GM12878 (cell line): ENCODE measurements around the gene BTG2. TPM values are rescaled to one million over a fixed set of nuclear protein-coding genes. Genes with fewer than 3 reads are reported as not detected.

ENCODE experiments used
- ATAC-seq: fragments of 200-7000 bp; cut with Tn5 transposase; 3 replicates; pipeline ENCODE4 v1.9.1; 2020; ENCODE audit warnings: mild to moderate bottlenecking, moderate library complexity
- BruUV-seq: library from RNA; stranded (reverse); fragments of 400-500 nt; replicated peaks from 2 replicates; lab custom pipeline; 2021; lab: Mats Ljungman, UMichigan
- CTCF ChIA-PET: fragments of 300-600 bp; sonication (Branson Sonifier 250); formaldehyde crosslinking; extraction: SDS; loops from one replicate; lab custom pipeline; 2021; ENCODE audit warnings: inconsistent platforms; lab: Yijun Ruan, JAX
- POLR2A ChIA-PET: fragments of 350-600 bp; formaldehyde crosslinking; extraction: SDS; loops from one replicate; lab custom pipeline; 2021; ENCODE audit warnings: inconsistent platforms; lab: Charles Lee
- RAD21 ChIA-PET: fragments of 300-600 bp; sonication (Branson Sonifier 250); formaldehyde crosslinking; loops from one replicate; lab custom pipeline; 2023; ENCODE audit warnings: antibody characterized with exemption; ENCODE audit not compliant: unreplicated experiment; lab: Charles Lee
- SMC1A ChIA-PET: fragments of 300-600 bp; sonication (Branson Sonifier 250); formaldehyde crosslinking; loops from one replicate; lab custom pipeline; 2023; ENCODE audit not compliant: unreplicated experiment, uncharacterized antibody; lab: Charles Lee
- DNase-seq: peaks from one replicate; pipeline ENCODE4 v3.0.0-alpha.2; 2011; ENCODE audit warnings: low read depth, low spot score
- FAIRE-seq: peaks from 3 replicates; lab custom pipeline; 2011; peaks lifted over from hg19 to GRCh38; lab: Jason Lieb, UNC
- H2AFZ ChIP-seq: 2 replicates; pipeline ENCODE4 v1.6.0; 2011; ENCODE audit warnings: low read depth, low read length, control low read depth; ENCODE audit not compliant: control insufficient read depth
- H3K27ac ChIP-seq: 2 replicates; pipeline ENCODE4 v1.5.1; 2011; ENCODE audit warnings: control low read depth; ENCODE audit not compliant: control insufficient read depth, insufficient read depth
- H3K27me3 ChIP-seq, 2 experiments: replicated peaks in 1 of 2; 2 replicates each; pipeline versions ENCODE4 v1.6.0 to v1.6.1; 2011; ENCODE audit warnings: low read length in 1 of 2; ENCODE audit not compliant: control insufficient read depth in 2 of 2, insufficient read depth in 2 of 2
- H3K36me3 ChIP-seq, 2 experiments: 2 replicates each; pipeline ENCODE4 v1.5.1; 2011; ENCODE audit warnings: low read length in 1 of 2; ENCODE audit not compliant: control insufficient read depth in 2 of 2, insufficient read depth in 2 of 2
- H3K4me1 ChIP-seq: 2 replicates; pipeline ENCODE4 v1.6.1; 2011; ENCODE audit warnings: mild to moderate bottlenecking, low read length, moderate library complexity, mixed read lengths; ENCODE audit not compliant: control insufficient read depth, insufficient read depth
- H3K4me2 ChIP-seq: 2 replicates; pipeline ENCODE4 v1.6.0; 2011; ENCODE audit warnings: control low read depth; ENCODE audit not compliant: control insufficient read depth, insufficient read depth
- H3K4me3 ChIP-seq: fragments of 200-600 bp; sonication (generic); 2 replicates; pipeline ENCODE4 v1.5.1; 2016
- H3K79me2 ChIP-seq: 2 replicates; pipeline ENCODE4 v1.6.0; 2011; ENCODE audit warnings: low read length; ENCODE audit not compliant: control insufficient read depth, insufficient read depth
- H3K9ac ChIP-seq: 2 replicates; pipeline ENCODE4 v1.8.0; 2011; ENCODE audit warnings: low read length, control low read depth, mixed read lengths; ENCODE audit not compliant: control insufficient read depth, insufficient read depth
- H3K9me3 ChIP-seq: replicated peaks from 3 replicates; pipeline ENCODE4 v1.5.1; 2011; ENCODE audit warnings: mild to moderate bottlenecking, low read length; ENCODE audit not compliant: control insufficient read depth, insufficient read depth
- H4K20me1 ChIP-seq: 2 replicates; pipeline ENCODE4 v1.6.0; 2011; ENCODE audit not compliant: control insufficient read depth, insufficient read depth
- BCL11A ChIP-seq: IDR thresholded peaks from 2 replicates; pipeline ENCODE4 v1.6.1; 2011; ENCODE audit warnings: low read depth, low read length
- BMI1 ChIP-seq: fragments of 450-650 bp; IDR thresholded peaks from 2 replicates; pipeline ENCODE4 v1.6.1; 2016; ENCODE audit warnings: mild to moderate bottlenecking, moderate library complexity, borderline replicate concordance
- CBFB ChIP-seq: IDR thresholded peaks from 2 replicates; pipeline ENCODE4 v1.6.1; 2016; ENCODE audit warnings: antibody characterized with exemption, low read depth
- CHD1 ChIP-seq: IDR thresholded peaks from 2 replicates; pipeline ENCODE4 v1.6.1; 2012; ENCODE audit warnings: low read depth, low read length, improper control_type of control experiment
- EGR1 ChIP-seq, 2 experiments: IDR thresholded peaks; 1 replicate in 1 of 2; 2 replicates in 1 of 2; pipeline ENCODE4 v1.6.1; 2011 to 2012; ENCODE audit warnings: low read depth in 2 of 2, low read length in 2 of 2, borderline replicate concordance in 1 of 2, mild to moderate bottlenecking in 1 of 2, moderate library complexity in 1 of 2
- HDGF ChIP-seq: fragments of 450-650 bp; IDR thresholded peaks from 2 replicates; pipeline ENCODE4 v1.6.1; 2016; ENCODE audit warnings: antibody characterized with exemption
- IKZF2 ChIP-seq, 2 experiments: fragments of 450-650 bp; IDR thresholded peaks; 2 replicates each; pipeline ENCODE4 v1.6.1; 2017; ENCODE audit warnings: mild to moderate bottlenecking in 2 of 2, moderate library complexity in 2 of 2
- KLF5 ChIP-seq: fragments of 450-650 bp; IDR thresholded peaks from 2 replicates; pipeline ENCODE4 v1.6.1; 2014; ENCODE audit warnings: mild to moderate bottlenecking; ENCODE audit not compliant: partially characterized antibody
- MTA2 ChIP-seq: fragments of 450-650 bp; IDR thresholded peaks from 2 replicates; pipeline ENCODE4 v1.6.1; 2016; ENCODE audit warnings: low read depth, mild to moderate bottlenecking, moderate library complexity
- MYB ChIP-seq: fragments of 150-350 bp; IDR thresholded peaks from 2 replicates; pipeline ENCODE4 v1.6.1; 2014; ENCODE audit warnings: mild to moderate bottlenecking, low read depth, low read length, borderline replicate concordance
- PAX8 ChIP-seq: fragments of 450-650 bp; IDR thresholded peaks from 2 replicates; pipeline ENCODE4 v1.6.1; 2017; ENCODE audit warnings: mild to moderate bottlenecking, moderate library complexity
- SMC3 ChIP-seq: IDR thresholded peaks from 2 replicates; pipeline ENCODE4 v1.6.1; 2011; ENCODE audit warnings: low read length, improper control_type of control experiment, borderline replicate concordance
- TCF3 ChIP-seq: IDR thresholded peaks from 2 replicates; pipeline ENCODE4 v1.6.1; 2012; ENCODE audit warnings: low read depth, mild to moderate bottlenecking, low read length, borderline replicate concordance; ENCODE audit not compliant: insufficient read depth
- YBX1 ChIP-seq: fragments of 450-650 bp; IDR thresholded peaks from 2 replicates; pipeline ENCODE4 v1.6.1; 2016; ENCODE audit warnings: antibody characterized with exemption
- ZNF24 ChIP-seq: fragments of 450-650 bp; IDR thresholded peaks from 2 replicates; pipeline ENCODE4 v1.6.1; 2017; ENCODE audit warnings: antibody characterized with exemption, mild to moderate bottlenecking
- ZNF384 ChIP-seq: IDR thresholded peaks from 2 replicates; pipeline ENCODE4 v1.6.1; 2012; ENCODE audit warnings: low read depth, mild to moderate bottlenecking, low read length, improper control_type of control experiment, borderline replicate concordance
- ZZZ3 ChIP-seq: IDR thresholded peaks from 2 replicates; pipeline ENCODE4 v1.6.1; 2011; ENCODE audit warnings: low read depth; ENCODE audit not compliant: control insufficient read depth, insufficient read length
- WGBS: methylation state at CpG from one replicate; pipeline ENCODE4 v1.1.6; 2016; ENCODE audit warnings: low lambda C conversion rate; ENCODE audit not compliant: insufficient replicate concordance, insufficient coverage; ENCODE audit errors: missing lambda C conversion rate; 5-methylcytosine and 5-hydroxymethylcytosine counted together
- in situ Hi-C: fragments of 300-500 bp; cut with MboI; formaldehyde crosslinking; loops from 9 replicates; pipeline ENCODE4 v1.14.3; 2018; ENCODE audit warnings: mixed read lengths
- intact Hi-C: fragments of 100-400 bp; cut with micrococcal nuclease; formaldehyde crosslinking; loops from one replicate; pipeline ENCODE4 v1.14.2; 2022; ENCODE audit not compliant: unreplicated experiment
- polyA plus RNA-seq, 11 experiments: library from polyadenylated mRNA; depleted of rRNA in 4 of 11; unstranded in 6 of 11; stranded (reverse) in 5 of 11; fragments of >200 nt; fragmentation: Nextera tagmentation in 4 of 11; fragmentation: Illumina TruSeq in 1 of 11; extraction: Ambion mirVana in 4 of 11; extraction: Trizol in 1 of 11; gene quantifications; 1 replicate in 1 of 11; 2 replicates in 10 of 11; pipeline versions ENCODE4 v1.2.1 to v1.2.3, GENCODE V29; 2011 to 2016; ENCODE audit warnings: inconsistent platforms in 2 of 11, missing spikeins in 2 of 11, low read depth in 1 of 11
- total RNA-seq, 4 experiments: library from RNA; depleted of rRNA in 3 of 4; stranded (reverse); fragments of >200 nt in 3 of 4; fragmentation: Illumina TruSeq in 1 of 4; extraction: Trizol in 1 of 4; gene quantifications; 2 replicates each; pipeline versions ENCODE4 v1.2.1 to v1.2.3, GENCODE V29; 2013 to 2021
- TF ChIP-seq, protein P1 (sequence below): IDR thresholded peaks from 2 replicates; pipeline ENCODE4 v1.6.1; 2012; ENCODE audit warnings: low read depth, low read length, improper control_type of control experiment
- TF ChIP-seq, protein P2 (sequence below): IDR thresholded peaks from 2 replicates; pipeline ENCODE4 v1.6.1; 2011; ENCODE audit warnings: mild to moderate bottlenecking, low read depth, low read length, moderate library complexity; ENCODE audit not compliant: insufficient replicate concordance

Gene BTG2
- total and polyA plus RNA-seq, 10 of the 15 experiments (the other 5 are each of a cell fraction or from before 2014, with no cell fraction given) = 23.3 to 160 (median 98.1) TPM

DNA sequence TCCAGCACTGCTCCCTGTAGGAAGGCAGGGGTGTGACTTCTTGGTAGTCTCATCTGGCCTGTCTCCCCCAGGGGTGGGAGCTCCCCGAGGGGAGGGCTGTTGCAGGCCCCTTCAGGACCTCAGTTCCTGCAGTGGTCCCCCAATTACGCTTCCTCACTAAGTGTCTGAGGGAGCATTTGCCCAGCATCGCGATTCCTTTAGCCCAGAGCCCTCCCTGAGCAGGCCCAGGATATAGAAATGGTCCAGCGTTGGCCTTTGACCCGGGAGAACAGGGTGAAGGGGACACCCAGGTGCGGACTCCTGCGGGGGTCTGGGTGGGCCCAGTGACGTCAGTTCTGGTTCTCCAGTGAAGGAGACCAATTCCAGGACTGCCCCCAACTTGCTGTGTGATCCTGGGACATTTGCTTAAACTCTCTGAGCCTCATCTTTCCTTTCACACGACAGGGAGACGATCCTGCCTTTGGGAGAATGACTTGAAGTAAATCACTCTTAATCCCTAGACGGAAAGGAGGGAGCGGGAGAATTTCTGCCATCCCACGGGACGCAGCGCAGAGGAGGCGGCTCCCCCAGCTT is 32.6 kb upstream of the BTG2 start:
- H3K27ac ChIP-seq = no peak overlapping the region
- H3K4me2 ChIP-seq = peak overlapping the region; percentile 78

More for the DNA sequence above, 32.6 kb upstream of the BTG2 start:
- 14% methylated on average over 17 of the region's 17 CpGs for WGBS
- Histone ChIP-seq H3K4me1 (peaks cover 35% of the 10 kb centered on the region), H3K27me3 (no peaks in the 10 kb centered on the region), H2AFZ (peak overlapping the region; percentile 67), H4K20me1 (no peaks in the 10 kb centered on the region), H3K9me3 (no peaks in the 10 kb centered on the region), H3K4me3 (peak overlapping the region; percentile 63; the same call in 1 of the 2 replicates), H3K9ac (peak overlapping the region; percentile 78; the same call in 1 of the 2 replicates), H3K79me2 (peaks cover 7% of the 10 kb centered on the region), H3K36me3 (no peaks in the 10 kb centered on the region)
- ChIA-PET RAD21 (interaction anchor here (0.7 to 30.0 kb wide), 16 partner anchors 8 to 215 kb away, joined by 3 to 501 read pairs (median 6); partner anchors contain the start of gene BTG2), SMC1A (interaction anchor here (0.6 to 30.2 kb wide), 16 partner anchors 8 to 215 kb away, joined by 3 to 590 read pairs (median 4); partner anchors contain the start of genes BTG2 and FMOD), POLR2A (interaction anchor here (0.5 to 19.5 kb wide), 6 partner anchors 14 to 63 kb away, joined by 4 to 370 read pairs (median 30); partner anchors contain the start of gene BTG2), CTCF (interaction anchor here (0.6 to 15.2 kb wide), 23 partner anchors 8 to 429 kb away, joined by 3 to 854 read pairs (median 5); partner anchors contain the start of gene BTG2)
- ATAC-seq = no peak
- no peak for FAIRE-seq
- no peak for TF ChIP-seq KLF5
- no peak for TF ChIP-seq ZNF24
- no peak for TF ChIP-seq CBFB
- TF ChIP-seq, protein P1, sequence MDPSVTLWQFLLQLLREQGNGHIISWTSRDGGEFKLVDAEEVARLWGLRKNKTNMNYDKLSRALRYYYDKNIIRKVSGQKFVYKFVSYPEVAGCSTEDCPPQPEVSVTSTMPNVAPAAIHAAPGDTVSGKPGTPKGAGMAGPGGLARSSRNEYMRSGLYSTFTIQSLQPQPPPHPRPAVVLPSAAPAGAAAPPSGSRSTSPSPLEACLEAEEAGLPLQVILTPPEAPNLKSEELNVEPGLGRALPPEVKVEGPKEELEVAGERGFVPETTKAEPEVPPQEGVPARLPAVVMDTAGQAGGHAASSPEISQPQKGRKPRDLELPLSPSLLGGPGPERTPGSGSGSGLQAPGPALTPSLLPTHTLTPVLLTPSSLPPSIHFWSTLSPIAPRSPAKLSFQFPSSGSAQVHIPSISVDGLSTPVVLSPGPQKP = no peak
- TF ChIP-seq ZNF384 = no peak
- no peak for TF ChIP-seq YBX1
- no peak for TF ChIP-seq EGR1 (IDR thresholded peaks at IDR 0.05; ENCODE audit: borderline replicate concordance in 1 of 2, low read depth in 2 of 2, low read length in 2 of 2)
- no peak for TF ChIP-seq BMI1
- TF ChIP-seq SMC3 = no peak
- TF ChIP-seq, protein P2, sequence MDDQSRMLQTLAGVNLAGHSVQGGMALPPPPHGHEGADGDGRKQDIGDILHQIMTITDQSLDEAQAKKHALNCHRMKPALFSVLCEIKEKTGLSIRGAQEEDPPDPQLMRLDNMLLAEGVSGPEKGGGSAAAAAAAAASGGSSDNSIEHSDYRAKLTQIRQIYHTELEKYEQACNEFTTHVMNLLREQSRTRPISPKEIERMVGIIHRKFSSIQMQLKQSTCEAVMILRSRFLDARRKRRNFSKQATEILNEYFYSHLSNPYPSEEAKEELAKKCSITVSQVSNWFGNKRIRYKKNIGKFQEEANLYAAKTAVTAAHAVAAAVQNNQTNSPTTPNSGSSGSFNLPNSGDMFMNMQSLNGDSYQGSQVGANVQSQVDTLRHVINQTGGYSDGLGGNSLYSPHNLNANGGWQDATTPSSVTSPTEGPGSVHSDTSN = no peak
- TF ChIP-seq CHD1 = no peak
- TF ChIP-seq TCF3 = no peak
- no peak for TF ChIP-seq ZZZ3
- TF ChIP-seq MYB = no peak
- TF ChIP-seq IKZF2 (IDR thresholded peaks at IDR 0.05) = no peak
- no peak for TF ChIP-seq PAX8
- no peak for TF ChIP-seq BCL11A
- no peak for TF ChIP-seq MTA2
- TF ChIP-seq HDGF = no peak
- DNase-seq = no peak
- intact Hi-C loops (loop anchor here (1.0 to 5.0 kb wide), 5 partner anchors 17 to 170 kb away; partner anchors contain the start of gene BTG2), in situ Hi-C loops (loop anchor here (5.0 kb wide), 4 partner anchors 65 to 430 kb away; no protein-coding TSS in a partner anchor)
- BruUV-seq = no TSS peak
